ENCODE results near the gene DAZAP2.
A peak's percentile ranks its signal among the peaks of the same experiment; 100 is the strongest.

Gene DAZAP2, protein sequence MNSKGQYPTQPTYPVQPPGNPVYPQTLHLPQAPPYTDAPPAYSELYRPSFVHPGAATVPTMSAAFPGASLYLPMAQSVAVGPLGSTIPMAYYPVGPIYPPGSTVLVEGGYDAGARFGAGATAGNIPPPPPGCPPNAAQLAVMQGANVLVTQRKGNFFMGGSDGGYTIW

DNA sequence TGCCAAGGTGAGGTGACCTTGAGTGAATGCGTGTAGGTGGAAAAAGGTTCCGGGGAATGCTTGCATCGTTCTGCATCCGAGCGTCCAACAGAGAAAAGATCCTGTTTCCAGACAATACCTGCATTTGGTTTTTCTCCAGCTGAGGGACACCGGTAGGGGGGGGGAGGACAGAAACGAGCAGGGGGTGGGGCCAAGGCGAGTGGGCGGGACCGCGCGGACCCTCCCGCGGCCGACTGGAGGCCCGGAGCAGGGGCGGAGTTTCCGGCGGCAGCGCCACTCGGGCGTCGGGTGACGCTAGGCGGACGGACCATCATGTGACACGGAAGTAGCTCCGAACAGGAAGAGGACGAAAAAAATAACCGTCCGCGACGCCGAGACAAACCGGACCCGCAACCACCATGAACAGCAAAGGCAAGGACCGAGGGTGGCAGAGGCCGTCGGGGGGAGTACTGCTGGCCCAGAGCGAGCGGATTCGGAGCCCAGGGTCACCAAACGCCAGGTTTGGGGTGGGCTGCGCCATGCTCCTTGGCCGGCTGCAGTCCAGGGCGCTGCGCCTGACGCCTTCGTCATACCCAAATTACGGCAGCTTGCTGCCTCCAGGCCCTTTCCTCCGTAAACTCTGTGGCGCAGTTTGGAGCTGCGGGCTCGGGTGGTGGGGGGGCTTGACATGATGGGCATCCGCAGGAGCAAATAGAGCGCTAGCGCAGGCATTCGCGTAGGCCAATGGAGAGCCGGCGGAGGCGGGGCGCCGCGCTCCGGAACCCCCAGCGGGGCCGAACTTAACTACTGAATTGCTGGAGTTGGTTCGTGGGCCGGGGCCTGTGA lies at the start of gene DAZAP2:
DAZAP2 (plus strand) TSS at position 317 of the 825 bp plus-strand sequence; CDS start at position 399, 82 bp downstream.
- DNase-seq (ENCODE audit: low read depth) = peak; percentile 96

DNA sequence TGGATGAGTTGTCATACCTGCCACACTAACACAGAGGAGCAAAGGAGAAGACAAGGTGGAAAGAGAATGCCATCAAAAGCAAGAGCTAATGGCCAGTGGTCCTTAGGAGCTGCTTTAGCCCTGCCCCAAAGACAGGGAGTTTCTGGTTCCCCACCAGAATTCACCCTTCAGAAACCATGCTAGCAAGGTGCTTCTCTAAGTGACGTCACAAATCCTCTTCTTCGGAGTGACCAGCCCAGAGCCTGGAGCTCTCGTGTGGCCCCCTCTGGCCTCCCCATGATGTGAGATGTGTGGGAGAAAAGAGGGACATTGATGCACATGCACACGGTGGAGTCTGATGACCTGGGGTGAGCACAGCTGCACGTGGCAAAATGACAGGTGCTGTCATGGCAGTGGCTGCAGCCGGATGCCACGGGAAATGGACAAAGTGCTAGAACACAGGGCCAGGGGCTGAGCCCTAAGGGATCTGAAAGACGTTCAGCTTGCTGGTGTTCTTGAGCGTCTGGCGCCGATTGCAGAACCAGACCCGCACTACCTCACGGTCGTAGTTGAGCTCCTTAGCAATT lies 48.8 kb upstream of the DAZAP2 start:
- no peak for DNase-seq (ENCODE audit: low read depth)

DNA sequence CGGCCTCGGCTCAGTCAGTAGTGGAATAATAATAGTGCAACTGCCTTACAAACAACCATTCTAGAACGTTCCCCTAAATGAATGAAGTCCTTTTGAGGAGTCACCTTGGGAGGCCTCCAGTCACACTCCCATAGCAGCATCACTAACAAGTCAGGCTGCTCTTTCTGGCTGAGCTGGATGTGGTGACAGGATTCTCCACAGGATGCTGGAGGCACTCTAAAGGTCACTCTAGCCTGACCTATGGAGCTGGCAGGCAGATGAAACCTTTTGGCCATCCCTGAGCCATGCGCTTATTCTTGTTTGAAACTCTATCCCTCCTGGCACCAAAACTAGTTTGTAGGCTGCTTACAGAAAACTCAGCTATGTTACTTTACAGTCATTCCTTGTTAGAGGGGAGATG lies 47.8 kb upstream of the DAZAP2 start:
- DNase-seq (ENCODE audit: low read depth) = peak; percentile 6

DNA sequence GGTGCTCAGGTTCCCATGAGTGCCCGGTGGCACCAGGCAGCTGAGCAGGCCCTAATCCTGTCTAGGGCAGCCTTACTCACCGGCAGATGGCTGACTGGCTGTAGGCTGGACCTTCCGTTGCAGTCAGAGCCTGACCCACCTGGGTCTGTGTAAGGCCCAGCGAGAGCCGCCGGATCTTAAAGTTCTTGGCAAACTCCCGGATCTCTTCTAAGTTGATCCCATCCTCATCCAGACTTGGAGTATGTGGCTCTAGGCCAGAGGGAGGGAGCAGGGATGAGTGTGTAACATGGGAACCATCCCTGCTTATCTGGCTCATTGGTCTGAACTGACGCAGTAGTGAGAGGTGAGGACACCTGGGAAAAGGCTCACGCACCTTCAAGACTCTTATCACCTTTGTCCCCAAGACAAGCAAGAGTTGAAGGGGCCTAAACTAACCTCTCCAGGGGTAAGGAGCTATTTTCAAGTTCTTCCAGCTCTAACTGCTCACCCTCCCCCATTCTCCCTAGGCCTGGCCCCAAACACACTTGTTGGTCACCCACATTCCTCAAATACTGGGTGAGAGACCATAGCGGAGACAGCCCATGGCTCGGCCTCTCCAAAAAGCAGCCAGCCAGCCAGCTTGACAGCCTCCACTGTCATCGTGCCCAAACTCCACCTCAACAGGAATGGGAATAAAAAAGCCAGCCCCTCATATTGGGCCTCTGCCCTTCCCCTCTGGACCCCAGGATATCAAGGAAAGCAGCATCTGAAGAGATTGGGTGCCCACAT lies 46.9 kb upstream of the DAZAP2 start:
- DNase-seq (ENCODE audit: low read depth) = no peak

DNA sequence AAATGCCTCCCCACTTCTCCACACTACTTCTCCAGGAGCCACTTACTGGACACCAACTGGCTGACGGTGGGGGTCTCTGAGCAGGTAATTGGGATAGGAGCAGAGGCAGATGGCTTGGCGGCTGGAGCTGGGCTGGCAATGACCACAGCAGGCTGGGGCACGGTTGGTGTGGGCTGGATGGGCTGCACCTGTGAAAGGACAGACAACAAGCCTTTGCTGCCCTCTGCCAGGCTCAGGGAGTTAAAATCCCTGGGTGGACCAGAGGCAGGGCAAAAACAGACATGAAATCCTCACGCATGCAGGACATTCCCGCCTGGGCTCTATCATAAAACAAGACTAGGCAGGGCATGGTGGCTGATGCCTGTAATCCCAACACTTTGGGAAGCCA lies 46.3 kb upstream of the DAZAP2 start:
- no peak for DNase-seq (ENCODE audit: low read depth)

DNA sequence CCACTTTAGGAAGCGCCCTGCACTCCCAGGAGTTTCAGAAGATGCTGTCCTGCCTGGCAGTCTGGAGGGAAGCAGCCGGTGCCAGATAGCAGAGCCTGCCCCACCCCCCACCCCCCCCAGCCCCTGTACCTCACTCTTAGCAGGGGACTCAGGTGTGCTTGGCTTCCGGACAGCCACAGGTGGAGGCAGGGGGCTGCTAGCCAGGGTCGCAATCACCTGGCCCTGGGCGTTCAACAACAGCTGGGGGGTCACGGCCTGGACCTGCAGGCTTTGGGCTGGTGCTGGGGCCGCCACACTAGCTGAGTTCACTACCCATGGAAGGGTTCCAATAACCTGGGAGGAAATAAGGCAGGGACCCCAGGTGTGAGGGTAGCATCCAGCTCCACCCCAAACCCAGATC lies 42.8 kb upstream of the DAZAP2 start:
- no peak for DNase-seq (ENCODE audit: low read depth)

DNA sequence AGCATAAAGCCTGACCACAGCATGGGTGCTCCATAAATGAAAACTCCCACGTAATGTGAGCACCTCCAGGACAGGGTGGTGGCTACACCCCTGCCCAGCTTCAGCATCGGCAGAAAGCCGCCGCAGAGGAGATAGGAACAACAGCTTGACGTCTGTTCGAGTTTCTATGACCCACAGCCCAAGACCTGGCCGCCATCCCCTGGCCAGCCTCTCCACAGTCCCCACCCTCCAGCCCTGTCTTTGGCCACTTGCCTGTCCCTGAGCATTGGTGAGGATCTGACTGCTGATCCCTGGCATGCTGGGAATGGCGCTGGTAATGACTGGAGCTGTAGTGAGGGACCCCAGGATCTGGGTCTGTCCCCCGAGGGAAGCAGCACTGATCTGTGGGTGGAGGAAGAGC lies 42.1 kb upstream of the DAZAP2 start:
- no peak for DNase-seq (ENCODE audit: low read depth)

DNA sequence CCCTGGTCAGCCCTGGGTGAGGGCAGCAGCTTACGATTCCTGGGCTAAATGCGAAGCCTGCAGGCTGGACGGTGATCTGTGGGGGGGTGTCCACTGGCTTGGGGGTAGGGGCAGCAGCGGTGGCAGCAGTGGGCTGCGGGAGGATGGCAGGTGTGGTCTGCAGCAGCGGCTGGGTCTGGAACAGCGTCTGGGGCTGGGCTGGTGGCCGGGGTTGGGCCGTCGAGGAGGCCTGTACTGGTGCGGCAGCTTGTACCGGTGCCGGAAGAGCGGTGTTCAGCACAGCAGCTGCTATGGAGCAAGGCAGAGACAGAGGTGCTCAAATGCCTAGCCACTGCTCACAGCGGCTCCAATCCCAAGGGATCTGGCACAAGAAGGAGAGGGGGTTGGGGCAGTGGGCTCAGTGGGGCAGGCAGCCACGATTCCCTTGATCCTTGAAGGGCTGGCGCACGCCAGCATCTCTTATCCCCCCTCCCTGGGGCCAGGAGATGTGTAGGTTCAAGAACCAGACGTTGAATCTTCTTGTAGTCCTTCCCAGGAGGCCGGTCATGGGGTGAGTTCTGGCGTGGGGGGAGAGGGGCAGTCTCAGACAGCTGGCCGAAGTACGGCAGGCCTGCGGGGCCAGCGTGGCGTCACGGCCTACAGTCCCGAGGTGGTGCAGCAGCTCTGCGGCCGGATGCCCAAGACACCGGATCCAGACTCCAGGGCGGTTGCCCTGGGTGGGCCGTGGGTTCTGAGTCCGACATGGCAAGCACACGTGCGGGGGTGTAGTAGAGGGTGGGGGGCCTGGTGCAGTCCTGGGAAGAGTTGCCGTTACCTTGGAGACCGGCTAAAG lies 40.7 kb upstream of the DAZAP2 start:
- no peak for DNase-seq (ENCODE audit: low read depth)

DNA sequence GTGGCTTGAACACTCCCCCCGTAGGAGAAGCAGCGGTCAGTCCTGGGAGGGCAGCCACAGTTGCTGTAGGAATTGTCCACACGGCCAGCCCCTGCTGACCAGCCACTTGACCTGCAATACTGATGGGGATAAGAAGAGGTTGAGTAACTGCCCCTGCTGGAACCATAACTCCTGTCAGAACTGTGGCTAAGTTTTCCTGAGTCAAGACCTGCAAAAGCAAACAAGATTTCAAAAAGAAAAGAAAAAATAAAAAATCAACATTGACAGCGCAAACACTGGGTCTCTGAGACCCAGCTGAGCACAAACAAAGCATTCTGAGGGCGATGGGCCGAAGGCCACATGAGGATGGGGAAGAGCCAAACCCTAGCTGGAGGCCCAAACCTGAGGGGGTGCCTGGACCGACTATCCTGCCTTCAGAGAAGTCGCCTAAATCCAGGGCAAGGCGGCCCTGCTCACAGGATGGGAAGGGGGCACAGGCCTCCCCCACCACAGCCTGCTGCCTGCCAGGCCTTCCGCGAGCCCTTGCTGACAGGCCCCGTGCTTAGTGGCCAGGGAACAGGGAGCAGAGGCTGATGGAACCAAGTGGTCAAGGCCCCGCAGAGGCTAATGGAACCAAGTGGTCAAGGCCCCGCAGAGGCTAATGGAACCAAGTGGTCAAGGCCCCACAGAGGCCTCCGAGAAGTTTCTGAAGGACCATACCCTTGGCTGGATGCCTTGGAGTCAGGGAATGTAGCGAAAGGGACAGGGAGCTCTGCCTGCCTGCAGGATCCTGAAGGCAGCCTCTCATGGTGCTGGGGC lies 39.9 kb upstream of the DAZAP2 start:
- DNase-seq (ENCODE audit: low read depth) = no peak

DNA sequence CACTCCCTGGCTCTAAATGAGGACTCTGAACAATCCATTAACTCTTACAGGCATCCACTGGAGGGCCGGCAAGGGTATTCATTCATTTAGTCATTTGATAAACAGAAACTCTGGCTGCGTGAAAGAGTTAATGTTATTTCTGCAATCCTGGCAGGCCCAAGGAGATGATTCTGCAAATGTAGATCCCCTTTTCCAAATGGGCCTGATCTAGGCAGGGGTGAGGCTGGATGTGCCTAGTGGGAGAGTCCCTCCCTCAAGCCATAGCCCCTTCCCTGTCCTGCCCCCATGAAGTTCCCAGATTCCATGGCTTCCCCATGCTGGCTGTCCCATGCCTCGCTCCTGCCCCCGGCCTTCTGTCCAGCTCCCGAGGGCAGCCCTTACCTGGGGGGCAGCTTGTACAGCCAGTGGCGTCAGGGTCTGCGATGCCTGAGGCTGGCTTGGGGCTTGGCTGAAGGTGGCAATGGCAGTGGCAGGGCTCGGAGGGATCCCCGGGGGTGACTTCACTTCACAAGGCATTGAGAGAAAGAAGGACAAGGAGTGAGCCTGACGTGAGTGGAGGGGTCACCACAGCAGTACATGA lies 39.2 kb upstream of the DAZAP2 start:
- DNase-seq (ENCODE audit: low read depth) = no peak

DNA sequence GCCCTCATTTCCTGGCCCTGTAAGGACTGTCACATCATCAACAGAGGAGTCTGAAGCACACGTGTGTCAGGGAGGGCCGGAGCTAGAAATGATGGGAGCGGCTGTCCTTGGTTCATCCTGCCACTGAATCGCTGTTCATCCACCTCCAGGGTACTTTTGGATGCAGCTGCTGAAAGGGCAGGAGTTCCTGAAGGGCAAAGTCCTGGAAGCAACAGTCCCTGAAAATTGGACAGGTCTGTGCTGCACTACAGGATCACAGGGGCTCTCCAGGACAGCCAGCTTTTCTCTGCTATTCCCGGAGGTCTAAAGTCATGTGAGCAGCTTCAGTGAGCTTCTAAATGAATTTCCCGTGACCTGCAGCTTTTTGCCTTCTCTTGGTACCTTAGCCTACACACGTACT lies 38.5 kb upstream of the DAZAP2 start:
- DNase-seq (ENCODE audit: low read depth) = no peak

DNA sequence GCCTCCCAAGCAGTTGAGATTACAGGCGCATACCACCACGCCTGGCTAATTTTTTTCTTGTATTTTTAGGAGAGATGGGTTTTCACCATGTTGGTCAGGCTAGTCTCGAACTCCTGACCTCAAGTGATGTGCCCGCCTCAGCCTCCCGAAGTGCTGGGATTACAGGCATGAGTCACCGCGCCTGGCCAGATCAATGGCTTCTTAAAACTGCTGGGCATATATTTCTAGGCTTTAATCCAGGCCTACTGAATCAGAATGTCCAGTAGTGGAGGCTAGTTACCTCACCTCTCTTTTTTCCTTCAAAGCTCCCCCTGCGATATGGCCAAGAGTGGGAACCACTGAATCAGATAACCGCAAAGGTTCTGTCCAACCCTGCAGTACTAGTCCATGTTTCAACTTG lies 37.8 kb upstream of the DAZAP2 start:
- no peak for DNase-seq (ENCODE audit: low read depth)

DNA sequence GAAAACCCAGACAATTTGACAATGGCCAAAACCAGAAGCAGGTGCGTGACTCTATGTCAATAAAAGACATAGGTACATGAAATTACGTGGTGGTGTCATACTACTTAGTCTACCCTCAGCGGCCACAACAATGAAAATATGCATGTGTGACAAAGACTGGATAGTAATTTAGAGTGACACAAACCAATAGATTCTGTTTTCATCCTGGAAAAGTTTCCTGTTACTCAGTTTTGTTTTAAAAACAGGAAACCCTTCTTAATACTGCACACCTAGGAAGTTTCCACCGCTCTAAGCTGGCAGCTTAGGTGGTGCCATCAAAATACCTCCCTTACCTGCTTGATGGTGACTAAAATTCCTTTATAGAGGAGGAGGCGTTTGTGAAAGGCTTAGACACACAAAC lies 35.9 kb upstream of the DAZAP2 start:
- DNase-seq (ENCODE audit: low read depth) = no peak

DNA sequence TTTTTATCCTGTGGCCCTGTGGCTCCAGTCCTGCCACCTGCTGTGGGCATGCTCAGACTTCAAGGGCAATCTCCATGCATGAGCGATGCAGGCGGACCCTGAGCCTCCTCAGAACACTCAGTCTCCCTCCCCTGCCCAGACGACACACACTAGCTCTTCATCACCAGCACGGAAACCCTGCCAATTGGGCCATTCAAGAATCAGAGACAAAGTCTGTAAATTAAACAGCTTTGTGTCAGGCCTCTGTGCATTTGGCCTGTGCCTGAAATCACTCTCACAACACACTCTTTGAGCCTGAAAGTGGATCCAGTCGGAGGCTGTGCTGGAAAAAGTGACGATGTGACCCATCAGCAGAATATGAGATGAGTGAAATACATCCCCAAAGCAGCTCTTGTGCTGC lies 33.3 kb upstream of the DAZAP2 start:
- DNase-seq (ENCODE audit: low read depth) = no peak

DNA sequence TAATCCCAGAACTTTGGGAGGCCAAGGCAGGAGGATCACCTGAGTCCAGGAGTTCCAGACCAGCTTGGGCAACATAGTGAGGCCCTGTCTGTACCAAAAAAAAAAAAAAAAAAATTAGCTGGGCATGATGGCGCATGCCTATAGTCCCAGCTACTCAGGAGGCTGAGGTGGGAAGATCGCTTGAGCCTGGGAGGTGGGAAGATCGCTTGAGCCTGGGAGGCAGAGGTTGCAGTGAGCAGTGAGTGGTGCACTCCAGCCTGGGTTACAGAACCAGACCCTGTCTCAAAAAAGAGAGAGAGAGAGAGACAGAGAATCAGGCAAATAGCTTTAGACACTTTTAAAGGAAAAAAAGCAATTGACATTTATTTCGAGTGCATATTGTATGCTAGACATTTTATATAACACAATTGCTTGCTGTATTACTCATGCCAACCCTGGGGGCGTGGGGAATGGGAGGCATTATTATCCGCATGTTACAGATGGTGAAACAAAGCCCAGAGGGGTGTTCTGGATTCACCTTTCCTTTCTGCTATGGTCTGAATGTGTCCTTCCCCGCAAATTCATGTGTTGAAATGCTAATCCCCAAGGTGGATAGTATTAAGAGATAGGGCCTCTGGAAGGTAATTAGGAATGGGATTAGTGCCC lies 30.5 kb upstream of the DAZAP2 start:
- no peak for DNase-seq (ENCODE audit: low read depth)

DNA sequence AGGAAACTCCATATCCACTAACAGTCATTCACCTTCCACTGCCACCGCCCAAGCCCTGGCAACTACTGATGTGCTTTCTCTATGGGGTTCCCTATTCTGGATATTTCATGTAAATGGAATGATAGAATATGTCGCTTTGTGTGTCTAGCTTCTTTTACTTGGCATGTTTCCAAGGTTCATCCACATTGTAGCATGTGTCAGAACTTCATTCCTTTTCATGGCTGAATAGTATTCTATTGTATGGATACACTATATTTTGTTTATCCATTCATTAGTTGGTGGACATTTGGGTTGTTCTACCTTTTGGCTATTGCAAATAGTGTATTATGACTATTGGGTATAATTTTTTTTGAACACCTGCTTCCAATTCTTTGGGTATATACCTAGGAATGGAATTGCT lies 29.4 kb upstream of the DAZAP2 start:
- no peak for DNase-seq (ENCODE audit: low read depth)

DNA sequence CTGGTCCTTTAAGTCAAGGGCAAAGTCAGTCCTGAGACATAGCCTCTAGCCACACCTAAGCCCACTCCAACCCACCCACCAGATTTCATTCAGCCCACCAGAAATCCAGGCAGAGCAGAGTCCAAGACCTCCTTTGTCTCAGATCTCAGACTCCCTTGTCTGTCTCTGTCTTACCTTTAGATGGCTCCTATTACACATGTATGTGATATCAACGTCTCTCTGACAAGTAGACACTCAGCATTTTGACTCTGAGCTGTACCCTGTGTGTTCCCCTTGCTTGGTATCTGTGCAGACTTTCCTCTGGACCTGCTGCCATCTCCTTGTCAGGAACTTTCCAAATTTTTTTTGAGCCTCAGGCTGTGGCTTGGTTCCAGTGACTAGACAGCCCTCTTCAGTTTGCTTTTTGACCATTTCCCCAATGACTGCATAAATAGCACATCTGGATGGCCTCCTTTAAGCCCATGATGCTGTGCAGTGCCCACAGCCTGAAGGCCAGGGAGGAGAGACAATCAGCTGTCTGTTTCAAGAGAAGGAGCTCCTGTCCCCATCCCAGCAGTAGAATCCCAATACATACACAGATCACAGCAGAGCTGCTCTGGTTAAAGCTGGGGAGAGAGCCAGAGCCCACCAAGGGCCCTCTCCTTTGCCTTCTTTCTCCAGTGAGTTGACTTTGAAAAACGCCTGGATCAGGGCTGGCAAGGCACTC lies 27.8 kb upstream of the DAZAP2 start:
- DNase-seq (ENCODE audit: low read depth) = no peak

DNA sequence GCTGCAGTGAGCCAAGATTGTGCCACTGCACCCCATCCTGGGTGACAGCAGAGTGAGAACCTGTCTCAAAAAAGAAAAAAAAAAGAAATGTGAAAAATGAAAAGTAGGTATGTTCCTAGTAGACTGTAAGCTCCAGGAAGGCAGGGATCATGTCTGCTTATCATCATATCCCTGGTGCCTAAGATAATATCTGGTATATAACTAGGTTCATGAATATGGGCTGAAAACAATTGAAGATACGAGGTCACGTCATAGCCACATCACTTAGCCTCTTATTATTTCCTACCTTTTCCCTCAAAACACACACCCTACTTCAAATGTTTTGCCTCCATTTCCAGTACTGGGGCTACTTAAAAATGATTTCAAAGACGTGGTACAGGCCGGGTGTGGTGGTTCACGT lies 23.7 kb upstream of the DAZAP2 start:
- DNase-seq (ENCODE audit: low read depth) = no peak

DNA sequence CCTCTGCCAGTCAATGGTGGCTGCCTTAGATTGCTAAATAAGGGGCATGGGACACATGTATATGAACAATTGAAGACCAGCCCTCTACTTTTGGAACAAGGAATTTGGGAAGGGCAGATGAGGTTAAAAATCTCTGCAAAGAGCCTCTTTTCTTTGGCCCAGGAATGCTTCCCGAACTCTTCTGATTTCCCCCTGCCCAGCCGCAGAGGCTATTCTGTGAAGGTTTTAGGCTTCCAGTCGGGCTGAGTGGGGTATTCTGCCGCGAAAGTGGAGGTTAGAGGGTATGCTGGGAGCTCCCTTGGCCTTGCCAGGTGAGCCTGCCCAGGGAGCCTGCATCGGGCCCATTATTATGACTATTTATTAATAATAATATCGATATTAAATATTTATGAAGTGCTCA lies 22.0 kb upstream of the DAZAP2 start:
- DNase-seq (ENCODE audit: low read depth) = peak; percentile 4

Measured in EH (cell line).